SK-N-SH treated with all-trans-retinoic acid at 6 μM for 48 hours (cell line): ENCODE measurements around the gene KCNK6.

Source experiments
- ARNTL ChIP-seq: fragments of 450-650 bp; formaldehyde crosslinking; IDR thresholded peaks from 2 replicates; pipeline ENCODE4 v1.5.0; 2020; ENCODE audit warnings: low read depth, mild to moderate bottlenecking, moderate library complexity, borderline replicate concordance
- BACH2 ChIP-seq: fragments of 250-450 bp; sonication (Bioruptor Pico); IDR thresholded peaks from 2 replicates; pipeline ENCODE4 v1.9.0; 2021; ENCODE audit warnings: mild to moderate bottlenecking, borderline replicate concordance
- ESRRG ChIP-seq: fragments of 250-450 bp; sonication (Bioruptor Pico); IDR thresholded peaks from 2 replicates; pipeline ENCODE4 v1.6.1; 2021; ENCODE audit warnings: mild to moderate bottlenecking
- GLIS3 ChIP-seq: fragments of 250-450 bp; sonication (Bioruptor Pico); IDR thresholded peaks from 2 replicates; pipeline ENCODE4 v1.5.0; 2020; ENCODE audit warnings: mild to moderate bottlenecking, moderate library complexity
- PATZ1 ChIP-seq: fragments of 250-450 bp; sonication (Bioruptor Pico); IDR thresholded peaks from 2 replicates; pipeline ENCODE4 v1.8.0; 2020; ENCODE audit warnings: mild to moderate bottlenecking, moderate library complexity, borderline replicate concordance
- SNAI2 ChIP-seq: fragments of 250-450 bp; sonication (Bioruptor Pico); IDR thresholded peaks from 2 replicates; pipeline ENCODE4 v1.5.0; 2020; ENCODE audit warnings: mild to moderate bottlenecking, moderate library complexity
- TCF4 ChIP-seq: fragments of 250-450 bp; sonication (Bioruptor Pico); IDR thresholded peaks from 2 replicates; pipeline ENCODE4 v1.8.0; 2021; ENCODE audit warnings: mild to moderate bottlenecking, moderate library complexity, borderline replicate concordance
- ZC3H10 ChIP-seq: fragments of 250-450 bp; sonication (Bioruptor Pico); IDR thresholded peaks from 2 replicates; pipeline ENCODE4 v1.5.1; 2021; ENCODE audit warnings: mild to moderate bottlenecking, moderate library complexity
- ZFP30 ChIP-seq: fragments of 450-650 bp; formaldehyde crosslinking; IDR thresholded peaks from 2 replicates; pipeline ENCODE4 v1.5.0; 2022; ENCODE audit warnings: mild to moderate bottlenecking, moderate library complexity
- ZNF565 ChIP-seq: fragments of 450-650 bp; formaldehyde crosslinking; conservative IDR thresholded peaks from 2 replicates; pipeline ENCODE4 v1.5.0; 2020; ENCODE audit warnings: low read depth, mild to moderate bottlenecking, moderate library complexity
- ZNF8 ChIP-seq: fragments of 450-650 bp; formaldehyde crosslinking; IDR thresholded peaks from 2 replicates; pipeline ENCODE4 v1.5.0; 2020; ENCODE audit warnings: mild to moderate bottlenecking, moderate library complexity

- TF ChIP-seq BACH2 (CRISPR knock-in tag) (no peak), TCF4 (CRISPR knock-in tag) (no peak), PATZ1 (CRISPR knock-in tag) (no peak), ARNTL (CRISPR knock-in tag) (no peak), ZNF565 (no peak), ZFP30 (CRISPR knock-in tag) (no peak), ZNF8 (CRISPR knock-in tag) (no peak), ZC3H10 (CRISPR knock-in tag) (no peak), ESRRG (CRISPR knock-in tag) (no peak), GLIS3 (no peak), SNAI2 (CRISPR knock-in tag) (no peak)
Observed at GRCh38 chr19:38360839-38361631, 41.4 kb downstream of the KCNK6 start.
